HEK293 (cell line): Measurements from ENCODE around the gene ZNF672.

ENCODE experiments used
- CTCF ChIA-PET: fragments of 350-600 bp; formaldehyde crosslinking; extraction: SDS; loops from one replicate; lab custom pipeline; 2021; ENCODE audit warnings: antibody characterized with exemption; lab: Yijun Ruan, JAX
- POLR2A ChIA-PET: fragments of 300-600 bp; formaldehyde crosslinking; extraction: SDS; loops from one replicate; lab custom pipeline; 2020; ENCODE audit warnings: antibody characterized with exemption, inconsistent platforms; lab: Yijun Ruan, JAX
- H3K27ac ChIP-seq: fragments of 200-500 bp; sonication (Bioruptor generic); 2 replicates; pipeline ENCODE4 v1.5.1; 2014; ENCODE audit warnings: low read depth, low read length, control low read depth, inconsistent platforms; ENCODE audit errors: extremely low read depth
- H3K36me3 ChIP-seq, 2 experiments: fragments of 200-500 bp in 1 of 2; sonication (Bioruptor generic) in 1 of 2; 1 replicate in 1 of 2; 2 replicates in 1 of 2; pipeline ENCODE4 v1.5.1; 2014 to 2017; ENCODE audit warnings: inconsistent platforms in 2 of 2, low read length in 2 of 2; ENCODE audit not compliant: control insufficient read depth in 2 of 2, insufficient read depth in 1 of 2
- H3K4me1 ChIP-seq: fragments of 200-500 bp; sonication (Bioruptor generic); 2 replicates; pipeline ENCODE4 v1.5.1; 2014; ENCODE audit warnings: mild to moderate bottlenecking, low read length, inconsistent platforms; ENCODE audit not compliant: control insufficient read depth, insufficient read depth
- H3K4me3 ChIP-seq: 2 replicates; pipeline ENCODE4 v1.5.1; 2011; ENCODE audit warnings: low read depth, mild to moderate bottlenecking, control low read depth, low read length, moderate library complexity
- H3K9me3 ChIP-seq: fragments of 200-500 bp; sonication (Bioruptor generic); 2 replicates; pipeline ENCODE4 v1.5.1; 2014; ENCODE audit warnings: low read depth, low read length, inconsistent platforms; ENCODE audit not compliant: control insufficient read depth, insufficient read depth
- OSR2 ChIP-seq: fragments of 450-650 bp; formaldehyde crosslinking; IDR thresholded peaks from 2 replicates; pipeline ENCODE4 v1.5.1; 2016; ENCODE audit warnings: missing biosample characterization, missing genetic modification characterization
- SP3 ChIP-seq: fragments of 450-650 bp; formaldehyde crosslinking; IDR thresholded peaks from 2 replicates; pipeline ENCODE4 v1.5.1; 2016; ENCODE audit warnings: missing biosample characterization, missing genetic modification characterization
- YY2 ChIP-seq: fragments of 450-650 bp; formaldehyde crosslinking; IDR thresholded peaks from 2 replicates; pipeline ENCODE4 v1.5.1; 2016; ENCODE audit warnings: missing biosample characterization, missing genetic modification characterization
- ZNF140 ChIP-seq: fragments of 450-650 bp; formaldehyde crosslinking; IDR thresholded peaks from 2 replicates; pipeline ENCODE4 v1.5.1; 2016; ENCODE audit warnings: missing biosample characterization, missing genetic modification characterization
- ZNF157 ChIP-seq: fragments of 450-650 bp; formaldehyde crosslinking; IDR thresholded peaks from 2 replicates; pipeline ENCODE4 v1.5.1; 2016; ENCODE audit warnings: missing biosample characterization, missing genetic modification characterization
- ZNF404 ChIP-seq: fragments of 450-650 bp; formaldehyde crosslinking; IDR thresholded peaks from 2 replicates; pipeline ENCODE4 v1.5.1; 2017; ENCODE audit warnings: missing biosample characterization, missing genetic modification characterization
- ZNF433 ChIP-seq: fragments of 450-650 bp; formaldehyde crosslinking; IDR thresholded peaks from 2 replicates; pipeline ENCODE4 v1.5.1; 2016; ENCODE audit warnings: missing biosample characterization, missing genetic modification characterization, low read depth
- ZNF654 ChIP-seq: fragments of 450-650 bp; formaldehyde crosslinking; IDR thresholded peaks from 2 replicates; pipeline ENCODE4 v1.5.1; 2016; ENCODE audit warnings: low read depth, missing biosample characterization, missing genetic modification characterization
- ZNF670 ChIP-seq: fragments of 450-650 bp; formaldehyde crosslinking; IDR thresholded peaks from 2 replicates; pipeline ENCODE4 v1.5.1; 2016; ENCODE audit warnings: missing biosample characterization, missing genetic modification characterization, low read depth
- ZNF777 ChIP-seq: fragments of 450-650 bp; formaldehyde crosslinking; IDR thresholded peaks from 2 replicates; pipeline ENCODE4 v1.5.1; 2017; ENCODE audit warnings: missing biosample characterization, missing genetic modification characterization, borderline replicate concordance
- TF ChIP-seq, protein P1 (sequence below): fragments of 450-650 bp; formaldehyde crosslinking; IDR thresholded peaks from 2 replicates; pipeline ENCODE4 v1.5.1; 2016; ENCODE audit warnings: missing biosample characterization, missing genetic modification characterization
- TF ChIP-seq, protein P2 (sequence below): fragments of 450-650 bp; formaldehyde crosslinking; IDR thresholded peaks from 2 replicates; pipeline ENCODE4 v1.5.1; 2016; ENCODE audit warnings: missing biosample characterization, missing genetic modification characterization
- TF ChIP-seq, protein P3 (sequence below): fragments of 450-650 bp; formaldehyde crosslinking; IDR thresholded peaks from 2 replicates; pipeline ENCODE4 v1.5.1; 2016; ENCODE audit warnings: missing biosample characterization, missing genetic modification characterization
- TF ChIP-seq, protein P4 (sequence below): fragments of 450-650 bp; formaldehyde crosslinking; IDR thresholded peaks from 2 replicates; pipeline ENCODE4 v1.5.1; 2017; ENCODE audit warnings: missing biosample characterization, missing genetic modification characterization
- TF ChIP-seq, protein P5 (sequence below): fragments of 450-650 bp; formaldehyde crosslinking; IDR thresholded peaks from 2 replicates; pipeline ENCODE4 v1.5.1; 2016; ENCODE audit warnings: missing biosample characterization, missing genetic modification characterization
- TF ChIP-seq, protein P6 (sequence below): fragments of 450-650 bp; formaldehyde crosslinking; IDR thresholded peaks from 2 replicates; pipeline ENCODE4 v1.5.1; 2016; ENCODE audit warnings: missing biosample characterization, missing genetic modification characterization

Gene ZNF672

DNA sequence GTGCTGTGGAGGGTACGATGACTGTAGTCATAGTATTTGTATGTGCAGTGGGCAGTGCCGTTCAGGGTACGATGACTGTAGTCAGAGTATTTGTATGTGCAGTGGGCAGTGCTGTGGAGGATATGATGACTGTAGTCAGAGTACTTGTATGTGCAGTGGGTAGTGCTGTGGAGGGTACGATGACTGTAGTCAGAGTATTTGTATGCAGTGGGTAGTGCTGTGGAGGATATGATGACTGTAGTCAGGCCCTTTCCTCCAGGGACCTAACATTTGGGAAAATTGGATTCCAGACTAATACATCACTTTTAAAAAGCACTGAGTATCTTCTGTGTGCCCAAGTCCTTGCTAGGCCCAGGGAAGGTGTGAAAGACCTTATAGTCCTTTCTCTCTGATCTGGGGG lies 2.9 kb downstream of the ZNF672 start (continued):
- TF ChIP-seq ZNF404 (tag by site-specific recombination) = no peak
- no peak for TF ChIP-seq ZNF654

DNA sequence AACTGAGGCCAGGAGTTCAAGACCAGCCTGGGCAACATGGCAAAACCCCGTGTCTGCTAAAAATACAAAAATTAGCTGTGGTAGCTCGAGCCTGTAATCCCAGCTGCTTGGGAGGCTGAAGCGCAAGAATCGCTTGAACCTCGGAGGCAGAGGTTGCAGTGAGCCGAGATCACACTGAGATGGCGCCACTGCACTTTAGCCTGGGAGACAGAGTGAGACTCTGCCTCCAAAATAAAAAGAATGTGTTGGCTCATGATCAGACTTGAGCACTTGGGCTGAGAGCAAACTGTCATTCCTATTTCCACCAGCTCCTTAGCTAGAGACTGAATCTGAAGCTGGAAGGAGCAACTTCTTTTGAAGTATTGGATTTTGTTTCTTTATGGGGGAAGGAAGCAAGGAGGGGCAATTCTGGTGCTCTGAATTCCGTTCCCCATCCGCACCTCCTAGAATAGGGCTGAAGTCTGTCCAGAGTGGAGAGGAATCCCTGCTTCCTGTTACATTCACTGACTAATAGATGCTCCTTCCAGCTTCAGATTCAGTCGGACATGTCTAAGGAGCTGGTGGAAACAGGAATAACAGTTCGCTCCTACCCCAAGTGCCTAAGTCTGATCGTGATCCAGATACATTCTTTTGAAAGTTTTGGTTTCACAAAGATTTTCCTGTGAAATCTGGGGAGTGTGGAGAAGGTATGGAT lies 3.8 kb downstream of the ZNF672 start:
- no peak for TF ChIP-seq YY2
- TF ChIP-seq, protein P1, sequence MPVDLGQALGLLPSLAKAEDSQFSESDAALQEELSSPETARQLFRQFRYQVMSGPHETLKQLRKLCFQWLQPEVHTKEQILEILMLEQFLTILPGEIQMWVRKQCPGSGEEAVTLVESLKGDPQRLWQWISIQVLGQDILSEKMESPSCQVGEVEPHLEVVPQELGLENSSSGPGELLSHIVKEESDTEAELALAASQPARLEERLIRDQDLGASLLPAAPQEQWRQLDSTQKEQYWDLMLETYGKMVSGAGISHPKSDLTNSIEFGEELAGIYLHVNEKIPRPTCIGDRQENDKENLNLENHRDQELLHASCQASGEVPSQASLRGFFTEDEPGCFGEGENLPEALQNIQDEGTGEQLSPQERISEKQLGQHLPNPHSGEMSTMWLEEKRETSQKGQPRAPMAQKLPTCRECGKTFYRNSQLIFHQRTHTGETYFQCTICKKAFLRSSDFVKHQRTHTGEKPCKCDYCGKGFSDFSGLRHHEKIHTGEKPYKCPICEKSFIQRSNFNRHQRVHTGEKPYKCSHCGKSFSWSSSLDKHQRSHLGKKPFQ (tag by site-specific recombination) = 0 out of 2 replicates have a peak, but pooled peaks have one; percentile 22
- no peak for TF ChIP-seq OSR2 (tag by site-specific recombination)
- TF ChIP-seq, protein P2, sequence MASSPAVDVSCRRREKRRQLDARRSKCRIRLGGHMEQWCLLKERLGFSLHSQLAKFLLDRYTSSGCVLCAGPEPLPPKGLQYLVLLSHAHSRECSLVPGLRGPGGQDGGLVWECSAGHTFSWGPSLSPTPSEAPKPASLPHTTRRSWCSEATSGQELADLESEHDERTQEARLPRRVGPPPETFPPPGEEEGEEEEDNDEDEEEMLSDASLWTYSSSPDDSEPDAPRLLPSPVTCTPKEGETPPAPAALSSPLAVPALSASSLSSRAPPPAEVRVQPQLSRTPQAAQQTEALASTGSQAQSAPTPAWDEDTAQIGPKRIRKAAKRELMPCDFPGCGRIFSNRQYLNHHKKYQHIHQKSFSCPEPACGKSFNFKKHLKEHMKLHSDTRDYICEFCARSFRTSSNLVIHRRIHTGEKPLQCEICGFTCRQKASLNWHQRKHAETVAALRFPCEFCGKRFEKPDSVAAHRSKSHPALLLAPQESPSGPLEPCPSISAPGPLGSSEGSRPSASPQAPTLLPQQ = no peak
- no peak for TF ChIP-seq ZNF777
- TF ChIP-seq, protein P3, sequence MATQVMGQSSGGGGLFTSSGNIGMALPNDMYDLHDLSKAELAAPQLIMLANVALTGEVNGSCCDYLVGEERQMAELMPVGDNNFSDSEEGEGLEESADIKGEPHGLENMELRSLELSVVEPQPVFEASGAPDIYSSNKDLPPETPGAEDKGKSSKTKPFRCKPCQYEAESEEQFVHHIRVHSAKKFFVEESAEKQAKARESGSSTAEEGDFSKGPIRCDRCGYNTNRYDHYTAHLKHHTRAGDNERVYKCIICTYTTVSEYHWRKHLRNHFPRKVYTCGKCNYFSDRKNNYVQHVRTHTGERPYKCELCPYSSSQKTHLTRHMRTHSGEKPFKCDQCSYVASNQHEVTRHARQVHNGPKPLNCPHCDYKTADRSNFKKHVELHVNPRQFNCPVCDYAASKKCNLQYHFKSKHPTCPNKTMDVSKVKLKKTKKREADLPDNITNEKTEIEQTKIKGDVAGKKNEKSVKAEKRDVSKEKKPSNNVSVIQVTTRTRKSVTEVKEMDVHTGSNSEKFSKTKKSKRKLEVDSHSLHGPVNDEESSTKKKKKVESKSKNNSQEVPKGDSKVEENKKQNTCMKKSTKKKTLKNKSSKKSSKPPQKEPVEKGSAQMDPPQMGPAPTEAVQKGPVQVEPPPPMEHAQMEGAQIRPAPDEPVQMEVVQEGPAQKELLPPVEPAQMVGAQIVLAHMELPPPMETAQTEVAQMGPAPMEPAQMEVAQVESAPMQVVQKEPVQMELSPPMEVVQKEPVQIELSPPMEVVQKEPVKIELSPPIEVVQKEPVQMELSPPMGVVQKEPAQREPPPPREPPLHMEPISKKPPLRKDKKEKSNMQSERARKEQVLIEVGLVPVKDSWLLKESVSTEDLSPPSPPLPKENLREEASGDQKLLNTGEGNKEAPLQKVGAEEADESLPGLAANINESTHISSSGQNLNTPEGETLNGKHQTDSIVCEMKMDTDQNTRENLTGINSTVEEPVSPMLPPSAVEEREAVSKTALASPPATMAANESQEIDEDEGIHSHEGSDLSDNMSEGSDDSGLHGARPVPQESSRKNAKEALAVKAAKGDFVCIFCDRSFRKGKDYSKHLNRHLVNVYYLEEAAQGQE (tag by site-specific recombination) = no peak
- no peak for TF ChIP-seq ZNF670 (tag by site-specific recombination)
- TF ChIP-seq ZNF433 = no peak
- POLR2A ChIA-PET = interaction anchor here (1.0 kb wide), 1 partner anchor 16 kb away, joined by 3 read pairs; the partner anchor contains the start of gene SH3BP5L
- Histone ChIP-seq H3K27ac (no peak overlapping the region), H3K4me1 (no peaks in the 10 kb centered on the region), H3K9me3 (no peaks in the 10 kb centered on the region), H3K36me3 (peaks cover 0 to 39% of the 10 kb centered on the region in 2 experiments; a peak in 1 of 3 replicates), H3K4me3 (no peak overlapping the region)
- CTCF ChIA-PET = interaction anchor here (0.6 to 0.7 kb wide), 2 partner anchors 10 to 19 kb away, joined by 3 read pairs; no protein-coding TSS in a partner anchor

DNA sequence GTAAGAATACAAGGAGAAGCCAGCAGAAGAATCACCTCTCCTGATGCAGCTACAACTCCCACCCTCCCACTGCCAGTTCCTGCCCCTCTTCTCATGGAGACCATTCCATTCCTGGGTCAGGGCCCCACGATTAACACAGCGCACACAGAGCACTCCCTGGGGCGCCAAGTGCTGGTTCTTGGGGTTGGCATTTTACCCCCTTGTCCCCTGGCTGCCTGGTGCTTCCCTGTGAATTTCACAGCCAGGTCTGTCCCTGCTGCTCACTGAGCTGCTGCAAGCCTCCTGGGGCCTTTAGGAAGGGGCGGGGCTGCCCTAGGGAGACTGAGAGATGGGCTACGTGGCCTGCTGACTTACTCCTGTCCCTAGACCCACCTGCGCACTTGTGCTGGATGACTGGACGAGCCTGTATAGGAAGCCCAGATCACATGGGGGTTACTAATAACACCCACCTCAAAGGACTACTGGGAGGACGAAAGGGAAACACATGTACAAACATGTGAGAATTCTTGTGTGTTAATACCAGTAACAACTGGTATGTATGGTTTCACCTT lies 4.8 kb downstream of the ZNF672 start:
- CTCF ChIA-PET = no interaction called here
- H3K27ac ChIP-seq = no peak overlapping the region
- no peaks in the 10 kb centered on the region for H3K9me3 ChIP-seq
- no peak overlapping the region for H3K4me3 ChIP-seq
- H3K36me3 ChIP-seq = peaks cover 0 to 49% of the 10 kb centered on the region in 2 experiments; a peak in 1 of 3 replicates
- POLR2A ChIA-PET = no interaction called here
- no peaks in the 10 kb centered on the region for H3K4me1 ChIP-seq
- TF ChIP-seq ZNF140 (tag by site-specific recombination) = no peak
- TF ChIP-seq SP3 = no peak
- TF ChIP-seq, protein P3 (tag by site-specific recombination) = no peak
- TF ChIP-seq, protein P4, sequence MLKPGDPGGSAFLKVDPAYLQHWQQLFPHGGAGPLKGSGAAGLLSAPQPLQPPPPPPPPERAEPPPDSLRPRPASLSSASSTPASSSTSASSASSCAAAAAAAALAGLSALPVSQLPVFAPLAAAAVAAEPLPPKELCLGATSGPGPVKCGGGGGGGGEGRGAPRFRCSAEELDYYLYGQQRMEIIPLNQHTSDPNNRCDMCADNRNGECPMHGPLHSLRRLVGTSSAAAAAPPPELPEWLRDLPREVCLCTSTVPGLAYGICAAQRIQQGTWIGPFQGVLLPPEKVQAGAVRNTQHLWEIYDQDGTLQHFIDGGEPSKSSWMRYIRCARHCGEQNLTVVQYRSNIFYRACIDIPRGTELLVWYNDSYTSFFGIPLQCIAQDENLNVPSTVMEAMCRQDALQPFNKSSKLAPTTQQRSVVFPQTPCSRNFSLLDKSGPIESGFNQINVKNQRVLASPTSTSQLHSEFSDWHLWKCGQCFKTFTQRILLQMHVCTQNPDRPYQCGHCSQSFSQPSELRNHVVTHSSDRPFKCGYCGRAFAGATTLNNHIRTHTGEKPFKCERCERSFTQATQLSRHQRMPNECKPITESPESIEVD = no peak
- no peak for TF ChIP-seq ZNF157 (tag by site-specific recombination)
- TF ChIP-seq, protein P5, sequence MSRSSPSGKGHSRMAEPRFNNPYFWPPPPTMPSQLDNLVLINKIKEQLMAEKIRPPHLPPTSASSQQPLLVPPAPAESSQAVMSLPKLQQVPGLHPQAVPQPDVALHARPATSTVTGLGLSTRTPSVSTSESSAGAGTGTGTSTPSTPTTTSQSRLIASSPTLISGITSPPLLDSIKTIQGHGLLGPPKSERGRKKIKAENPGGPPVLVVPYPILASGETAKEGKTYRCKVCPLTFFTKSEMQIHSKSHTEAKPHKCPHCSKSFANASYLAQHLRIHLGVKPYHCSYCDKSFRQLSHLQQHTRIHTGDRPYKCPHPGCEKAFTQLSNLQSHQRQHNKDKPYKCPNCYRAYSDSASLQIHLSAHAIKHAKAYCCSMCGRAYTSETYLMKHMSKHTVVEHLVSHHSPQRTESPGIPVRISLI = no peak
- TF ChIP-seq, protein P6, sequence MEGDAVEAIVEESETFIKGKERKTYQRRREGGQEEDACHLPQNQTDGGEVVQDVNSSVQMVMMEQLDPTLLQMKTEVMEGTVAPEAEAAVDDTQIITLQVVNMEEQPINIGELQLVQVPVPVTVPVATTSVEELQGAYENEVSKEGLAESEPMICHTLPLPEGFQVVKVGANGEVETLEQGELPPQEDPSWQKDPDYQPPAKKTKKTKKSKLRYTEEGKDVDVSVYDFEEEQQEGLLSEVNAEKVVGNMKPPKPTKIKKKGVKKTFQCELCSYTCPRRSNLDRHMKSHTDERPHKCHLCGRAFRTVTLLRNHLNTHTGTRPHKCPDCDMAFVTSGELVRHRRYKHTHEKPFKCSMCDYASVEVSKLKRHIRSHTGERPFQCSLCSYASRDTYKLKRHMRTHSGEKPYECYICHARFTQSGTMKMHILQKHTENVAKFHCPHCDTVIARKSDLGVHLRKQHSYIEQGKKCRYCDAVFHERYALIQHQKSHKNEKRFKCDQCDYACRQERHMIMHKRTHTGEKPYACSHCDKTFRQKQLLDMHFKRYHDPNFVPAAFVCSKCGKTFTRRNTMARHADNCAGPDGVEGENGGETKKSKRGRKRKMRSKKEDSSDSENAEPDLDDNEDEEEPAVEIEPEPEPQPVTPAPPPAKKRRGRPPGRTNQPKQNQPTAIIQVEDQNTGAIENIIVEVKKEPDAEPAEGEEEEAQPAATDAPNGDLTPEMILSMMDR = no peak
